ENCODE measurements around the gene LMOD3.

LMOD3 gene

GRCh38 chr3:69121950-69122349 is 445 bp downstream of the LMOD3 start:
- DNase-seq (ENCODE audit: low spot score), result no peak

GRCh38 chr3:69121513-69121912 is 882 bp downstream of the LMOD3 start:
- DNase-seq (ENCODE audit: low spot score), result no peak

- peak; percentile 88 for DNase-seq (ENCODE audit: low spot score)
Observed at GRCh38 chr3:69120879-69121464, 1.4 kb downstream of the LMOD3 start.

GRCh38 chr3:69119681-69120080 is 2.7 kb downstream of the LMOD3 start:
- no peak for DNase-seq (ENCODE audit: low spot score)

GRCh38 chr3:69119138-69119537 is 3.3 kb downstream of the LMOD3 start:
- DNase-seq (ENCODE audit: low spot score), result no peak

- no peak for DNase-seq (ENCODE audit: low spot score)
Observed at GRCh38 chr3:69118555-69118954, 3.8 kb downstream of the LMOD3 start.

- DNase-seq (ENCODE audit: low spot score), result no peak
Observed at GRCh38 chr3:69116897-69117296, 5.5 kb downstream of the LMOD3 start.

- DNase-seq (ENCODE audit: low spot score), result no peak
Observed at GRCh38 chr3:69116162-69116561, 6.2 kb downstream of the LMOD3 start.

GRCh38 chr3:69115731-69116130 is 6.7 kb downstream of the LMOD3 start:
- no peak for DNase-seq (ENCODE audit: low spot score)

- DNase-seq (ENCODE audit: low spot score), result no peak
Observed at GRCh38 chr3:69113536-69113935, 8.9 kb downstream of the LMOD3 start.

- no peak for DNase-seq (ENCODE audit: low spot score)
Observed at GRCh38 chr3:69110941-69111546, 11.4 kb downstream of the LMOD3 start.

- DNase-seq (ENCODE audit: low spot score), result no peak
Observed at GRCh38 chr3:69108811-69109210, 13.6 kb downstream of the LMOD3 start.

- no peak for DNase-seq (ENCODE audit: low spot score)
Observed at GRCh38 chr3:69107841-69108240, 14.6 kb downstream of the LMOD3 start.

- DNase-seq (ENCODE audit: low spot score), result no peak
Observed at GRCh38 chr3:69105320-69105719, 17.1 kb downstream of the LMOD3 start.

- DNase-seq (ENCODE audit: low spot score), result no peak
Observed at GRCh38 chr3:69104586-69104985, 17.8 kb downstream of the LMOD3 start.

GRCh38 chr3:69103123-69103522 is 19.3 kb downstream of the LMOD3 start:
- no peak for DNase-seq (ENCODE audit: low spot score)

GRCh38 chr3:69102384-69102783 is 20.0 kb downstream of the LMOD3 start:
- DNase-seq (ENCODE audit: low spot score), result no peak

GRCh38 chr3:69099576-69099975 is 22.8 kb downstream of the LMOD3 start:
- DNase-seq (ENCODE audit: low spot score), result no peak

- DNase-seq (ENCODE audit: low spot score), result no peak
Observed at GRCh38 chr3:69097407-69098086, 24.8 kb downstream of the LMOD3 start.

- no peak for DNase-seq (ENCODE audit: low spot score)
Observed at GRCh38 chr3:69096299-69096698, 26.1 kb downstream of the LMOD3 start.

- peak; percentile 48 for DNase-seq (ENCODE audit: low spot score)
Observed at GRCh38 chr3:69095636-69096035, 26.8 kb downstream of the LMOD3 start.

GRCh38 chr3:69094467-69095205 is 27.8 kb downstream of the LMOD3 start:
- DNase-seq (ENCODE audit: low spot score), result peak; percentile 47

GRCh38 chr3:69092030-69092516 is 30.3 kb downstream of the LMOD3 start:
- peak; percentile 85 for DNase-seq (ENCODE audit: low spot score)

Data from activated CD4-positive, alpha-beta T cell treated with anti-CD3 and anti-CD28 coated beads, Interleukin-2, Interleukin-4, amounts not matched to agents 100 ng/mL and 50 ng/mL, durations not matched to agents 16 hours and 8 hours (primary cell).